ENCODE data around the gene EPHB1.

EPHB1 gene

GRCh38 chr3:134809427-134810051 lies 14.5 kb downstream of the EPHB1 start:
- no peak for DNase-seq (ENCODE audit: low read depth)

DNA sequence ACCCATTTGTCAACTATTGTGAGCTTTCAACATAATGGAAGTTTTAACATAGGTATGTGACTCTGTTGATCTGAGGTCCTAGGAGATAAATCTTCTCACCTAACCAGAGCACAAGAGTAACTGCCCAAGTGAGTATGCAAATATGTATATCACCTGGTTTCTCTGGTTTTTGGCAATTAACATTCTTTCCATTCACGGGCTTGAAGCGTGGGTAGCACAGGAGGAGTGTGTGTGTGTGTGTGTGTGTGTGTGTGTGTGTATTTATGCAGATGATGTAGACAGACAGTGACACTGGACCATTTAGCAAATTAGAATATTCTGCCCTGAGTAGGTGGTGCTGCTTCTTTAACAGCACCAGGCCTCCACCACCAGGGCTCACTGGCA lies 15.0 kb downstream of the EPHB1 start:
- DNase-seq (ENCODE audit: low read depth), result no peak

- DNase-seq (ENCODE audit: low read depth), result no peak
Observed at GRCh38 chr3:134810850-134811249, 15.8 kb downstream of the EPHB1 start.

GRCh38 chr3:134813618-134814017 lies 18.6 kb downstream of the EPHB1 start:
- DNase-seq (ENCODE audit: low read depth), result no peak

DNA sequence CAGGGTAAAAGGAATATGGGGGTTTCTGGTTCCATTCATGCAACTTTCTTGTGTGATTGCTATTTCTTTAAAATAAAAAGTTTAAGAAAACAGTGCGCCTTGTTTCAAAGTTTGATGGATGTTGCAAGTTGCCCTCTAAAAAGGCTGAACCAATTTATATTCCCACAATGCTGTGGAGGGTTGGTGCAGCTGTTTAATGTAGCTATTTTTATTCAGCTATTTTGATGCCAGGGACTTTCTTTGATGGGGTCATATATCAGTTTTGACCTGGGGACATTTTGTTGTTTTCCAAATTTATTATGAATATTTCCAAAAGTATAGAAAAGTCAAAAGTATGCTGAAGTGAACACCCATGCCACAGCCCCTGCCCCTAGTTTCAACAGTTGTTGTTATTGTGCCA lies 20.5 kb downstream of the EPHB1 start:
- DNase-seq (ENCODE audit: low read depth), result no peak

- DNase-seq (ENCODE audit: low read depth), result no peak
Observed at GRCh38 chr3:134816623-134817022, 21.6 kb downstream of the EPHB1 start.

- no peak for DNase-seq (ENCODE audit: low read depth)
Observed at GRCh38 chr3:134817297-134817696, 22.2 kb downstream of the EPHB1 start.

GRCh38 chr3:134820994-134821393 lies 25.9 kb downstream of the EPHB1 start:
- DNase-seq (ENCODE audit: low read depth), result no peak

DNA sequence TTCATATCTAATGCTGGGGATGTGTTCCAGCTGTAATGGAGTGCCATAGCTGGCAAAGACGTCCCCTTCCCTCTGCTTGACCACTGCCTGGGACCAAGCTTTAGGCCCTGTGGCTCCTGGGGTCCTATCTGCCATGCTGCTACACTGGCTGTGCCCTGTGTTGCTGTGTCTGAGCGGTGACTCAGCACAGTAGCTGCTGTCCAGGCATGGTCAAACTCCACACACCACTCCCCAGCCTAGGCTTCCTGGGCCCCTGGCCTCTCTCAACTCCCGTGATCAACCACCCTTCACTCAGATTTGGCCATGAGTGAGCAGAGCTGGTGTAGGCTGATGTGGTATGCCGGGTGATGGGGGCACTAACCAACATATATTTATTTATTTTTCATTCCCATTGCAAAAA lies 27.0 kb downstream of the EPHB1 start:
- no peak for DNase-seq (ENCODE audit: low read depth)

GRCh38 chr3:134823679-134824078 lies 28.6 kb downstream of the EPHB1 start:
- no peak for DNase-seq (ENCODE audit: low read depth)

- DNase-seq (ENCODE audit: low read depth), result no peak
Observed at GRCh38 chr3:134824791-134825190, 29.7 kb downstream of the EPHB1 start.

DNA sequence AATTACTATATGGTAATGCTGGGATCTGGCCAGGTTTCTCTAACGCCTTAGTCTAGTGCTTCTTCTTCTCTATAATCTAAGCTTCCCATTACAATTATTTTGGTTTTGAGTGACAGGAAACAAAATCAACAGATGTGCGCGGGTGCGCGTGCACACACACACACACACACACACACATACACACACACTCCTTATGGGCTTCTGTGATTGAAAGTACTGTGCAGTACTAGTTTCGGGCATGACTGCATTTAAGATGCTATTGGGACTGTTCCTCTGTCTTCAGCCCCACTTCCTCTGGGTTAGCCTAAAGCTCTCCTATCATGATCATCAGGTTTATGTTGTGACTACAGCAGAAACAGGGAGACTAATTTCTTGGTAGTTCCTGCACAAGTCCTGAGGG lies 32.2 kb downstream of the EPHB1 start:
- DNase-seq (ENCODE audit: low read depth), result no peak

DNA sequence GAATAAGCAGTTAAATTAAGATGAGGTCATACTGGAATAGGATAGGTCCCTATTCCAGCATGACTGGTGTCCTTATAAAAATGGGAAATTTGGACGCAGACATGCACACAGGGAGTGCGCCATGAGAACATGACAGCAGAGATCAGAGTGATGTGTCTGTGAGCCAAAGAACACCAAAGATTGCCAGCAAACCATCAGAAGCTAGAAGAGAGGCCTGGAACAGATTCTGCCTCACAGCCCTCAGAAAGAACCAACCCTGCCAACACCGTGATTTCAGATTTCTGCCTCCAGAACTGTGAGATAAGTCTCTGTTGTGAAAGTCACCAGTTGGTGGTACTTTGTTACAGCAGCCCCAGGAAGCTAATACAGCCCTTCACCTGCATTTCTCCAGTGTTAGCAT lies 34.7 kb downstream of the EPHB1 start:
- no peak for DNase-seq (ENCODE audit: low read depth)

DNA sequence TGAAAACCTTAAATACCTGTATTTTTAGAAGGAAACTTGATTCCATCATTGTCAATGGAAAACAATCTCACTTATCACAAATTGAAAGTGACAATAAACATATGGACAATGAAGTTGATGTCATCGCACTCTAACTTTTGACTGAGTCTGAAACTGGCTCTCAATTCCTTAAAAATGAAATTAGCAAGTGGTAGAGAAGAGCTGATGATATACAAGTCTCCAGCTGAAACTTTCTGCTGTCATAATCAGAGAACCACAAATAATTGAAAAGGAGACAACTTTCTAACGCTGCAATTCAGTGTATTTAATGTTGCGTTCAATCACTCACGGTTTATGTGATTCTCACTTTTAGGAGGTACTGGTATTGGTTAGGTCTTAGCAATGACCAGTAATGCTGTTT lies 37.5 kb downstream of the EPHB1 start:
- DNase-seq (ENCODE audit: low read depth), result no peak

DNA sequence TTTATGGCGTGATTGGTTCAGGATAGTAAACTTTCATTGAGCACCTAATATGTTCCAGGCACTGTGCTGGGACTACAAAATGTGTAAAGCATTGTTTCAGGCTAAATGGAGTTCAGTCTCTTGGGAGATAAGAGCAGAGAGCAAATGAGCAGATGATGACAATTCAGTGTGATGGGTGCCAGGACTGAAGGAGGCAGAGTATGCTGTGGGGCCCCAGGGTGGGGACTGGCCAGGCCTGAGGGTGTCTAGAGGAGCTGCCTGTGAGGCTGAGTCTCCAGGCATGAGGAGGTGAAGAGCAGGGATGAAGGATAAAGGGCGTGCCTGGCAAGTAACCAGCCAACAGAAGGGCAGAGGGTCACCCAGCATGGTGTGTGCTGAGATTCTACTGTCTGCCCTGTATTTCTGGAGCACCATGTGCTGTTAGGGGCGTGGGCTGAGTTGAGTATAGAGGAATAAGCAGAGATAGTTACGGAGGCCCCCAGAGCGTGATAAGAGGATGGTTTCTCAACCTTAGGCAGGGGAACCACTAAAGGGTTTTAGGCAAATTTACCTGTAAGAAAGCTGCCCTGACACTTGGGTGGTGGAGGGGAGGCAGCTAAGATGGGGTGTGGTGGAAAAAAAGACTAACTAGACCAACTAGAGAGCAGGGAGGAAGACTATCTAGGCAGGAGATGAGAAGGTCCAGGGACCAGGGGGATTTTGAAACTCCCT lies 38.5 kb downstream of the EPHB1 start:
- DNase-seq (ENCODE audit: low read depth), result no peak

GRCh38 chr3:134836921-134837320 lies 41.9 kb downstream of the EPHB1 start:
- no peak for DNase-seq (ENCODE audit: low read depth)

DNA sequence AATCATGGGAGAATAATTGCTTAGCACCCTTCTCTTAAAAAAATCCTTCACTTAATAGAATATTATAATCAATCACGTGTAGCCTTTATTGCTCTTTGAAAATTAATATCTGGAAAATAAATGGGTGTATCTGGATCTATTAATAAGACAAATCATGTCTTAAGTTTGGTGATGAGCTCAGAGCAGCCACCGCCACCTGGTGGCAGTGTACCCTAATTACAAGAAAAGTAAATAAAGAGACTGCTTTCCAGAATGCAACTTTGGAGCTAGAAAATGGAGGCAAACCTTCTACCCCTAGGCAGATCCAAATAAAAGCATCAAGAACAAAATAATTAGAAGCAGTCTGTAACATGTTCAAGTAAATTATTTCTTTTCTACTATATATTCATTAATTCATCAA lies 43.5 kb downstream of the EPHB1 start:
- DNase-seq (ENCODE audit: low read depth), result no peak

DNA sequence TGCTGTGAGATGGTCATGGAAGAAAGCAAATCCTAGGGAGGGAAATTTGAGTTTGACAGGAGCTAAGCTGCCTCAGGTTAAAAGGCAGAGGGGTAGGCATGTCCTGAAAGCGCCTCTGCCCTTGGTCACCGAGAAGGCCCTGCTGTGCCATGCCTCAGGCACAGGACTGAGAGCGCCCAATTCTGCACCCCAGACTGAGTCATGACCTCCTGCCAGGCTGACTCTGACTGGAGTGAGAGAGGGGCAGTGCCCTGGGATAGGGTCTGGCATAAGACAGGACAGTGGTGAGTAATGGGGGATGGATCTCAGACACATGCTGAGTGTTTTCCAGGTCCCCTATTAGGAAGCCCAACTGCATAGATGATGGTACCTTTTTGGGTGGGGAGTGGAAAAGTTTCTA lies 44.4 kb downstream of the EPHB1 start:
- DNase-seq (ENCODE audit: low read depth), result no peak

DNA sequence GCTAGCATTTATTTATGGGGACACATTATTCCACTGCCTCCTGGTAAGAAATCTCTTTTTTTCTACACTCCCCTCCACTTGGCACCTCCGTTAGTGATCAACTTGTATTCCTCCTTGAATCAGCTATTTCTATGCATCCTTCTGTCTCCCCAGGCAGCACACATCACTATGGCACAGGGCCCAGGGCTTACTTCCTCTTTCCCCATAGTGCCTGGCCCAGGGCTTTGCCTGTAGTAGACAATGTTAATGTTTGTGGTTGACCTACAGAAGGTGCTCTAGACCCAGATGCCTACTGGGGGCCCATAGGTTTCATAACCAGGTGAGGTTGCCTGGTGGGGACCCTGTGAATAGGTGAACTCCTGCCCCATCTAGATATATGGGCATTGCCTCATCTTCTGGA lies 44.9 kb downstream of the EPHB1 start:
- no peak for DNase-seq (ENCODE audit: low read depth)

GRCh38 chr3:134840459-134840858 lies 45.4 kb downstream of the EPHB1 start:
- no peak for DNase-seq (ENCODE audit: low read depth)

GRCh38 chr3:134846084-134846483 lies 51.0 kb downstream of the EPHB1 start:
- DNase-seq (ENCODE audit: low read depth), result no peak

DNA sequence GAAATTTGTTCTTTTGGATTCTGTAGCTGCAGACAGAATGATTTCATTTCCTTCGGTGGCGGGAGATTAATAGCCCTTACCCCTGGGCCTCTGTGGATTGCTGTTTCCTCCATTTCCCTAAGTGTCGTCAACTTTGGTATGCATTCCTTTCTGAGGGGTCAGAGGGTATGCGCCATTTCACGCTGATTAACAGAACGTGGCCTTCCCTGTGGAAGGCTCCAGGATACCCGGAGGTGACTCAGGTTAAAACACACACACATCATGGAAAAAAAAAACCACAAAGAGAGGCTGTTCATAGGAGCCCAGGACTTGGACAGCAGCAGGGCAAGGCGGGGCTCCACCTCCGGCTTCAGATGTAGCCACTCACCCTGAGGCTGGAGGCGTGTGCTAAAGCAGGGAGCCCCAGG lies 51.9 kb downstream of the EPHB1 start:
- DNase-seq (ENCODE audit: low read depth), result peak; percentile 52

DNA sequence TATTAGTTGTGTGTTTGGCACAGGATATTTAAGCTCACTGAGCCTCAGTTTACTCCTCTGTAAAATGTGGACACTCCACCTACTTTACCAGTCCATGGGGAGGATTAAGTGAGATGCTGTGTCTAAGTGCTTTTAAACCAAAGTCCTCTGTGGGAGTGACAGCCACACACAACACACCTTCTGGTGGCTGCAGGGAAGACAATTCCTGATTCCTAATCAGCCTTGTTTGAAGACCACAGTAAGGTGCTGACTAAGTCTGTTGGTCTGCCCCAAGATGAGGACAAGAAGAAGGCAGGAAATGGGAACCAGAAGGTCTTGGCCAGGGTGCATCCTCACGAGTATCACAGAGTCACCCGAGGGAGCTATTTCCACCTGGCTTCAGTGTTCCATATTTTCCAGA lies 52.3 kb downstream of the EPHB1 start:
- no peak for DNase-seq (ENCODE audit: low read depth)

DNA sequence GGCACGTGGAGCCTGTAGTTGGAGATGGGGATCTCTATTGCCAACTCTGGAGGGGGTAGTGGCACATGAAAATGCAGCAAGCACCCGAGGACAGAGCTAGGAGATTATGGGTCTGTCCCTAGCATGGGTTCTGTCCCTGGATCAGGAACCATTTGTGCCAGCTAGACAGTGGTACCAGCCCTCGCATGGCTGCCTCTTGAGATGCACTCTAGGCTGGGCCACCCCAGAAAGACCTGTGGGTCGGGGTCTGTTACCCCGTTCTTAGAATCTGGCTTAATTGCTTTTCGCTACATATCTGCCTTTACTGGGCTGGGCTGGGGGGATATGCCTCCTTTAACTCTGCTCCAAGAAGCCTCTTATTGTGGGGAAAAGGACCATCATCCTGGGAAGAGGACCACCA lies 54.5 kb downstream of the EPHB1 start:
- DNase-seq (ENCODE audit: low read depth), result no peak

Measured in non-pigmented ciliary epithelial cell (primary cell).